Cardiac fibroblast (primary cell): ENCODE results near the gene PTPRCAP.

Experiments
- DNase-seq, 2 donors: peaks; one replicate each; pipeline versions ENCODE4 v3.0.0 to v3.0.0-alpha.2; 2010; ENCODE audit warnings: low read depth in 2 of 2
- H3K4me3 ChIP-seq, 2 donors: replicated peaks in 1 of 2; 1 replicate in 1 of 2; 2 replicates in 1 of 2; pipeline ENCODE4 v1.5.1; 2011; ENCODE audit warnings: low read depth in 2 of 2, low read length in 2 of 2, mild to moderate bottlenecking in 2 of 2, moderate library complexity in 1 of 2
- TF ChIP-seq, protein P1 (sequence below): IDR thresholded peaks from one replicate; pipeline ENCODE4 v1.5.1; 2011; ENCODE audit warnings: low read depth, mild to moderate bottlenecking, low read length, inconsistent platforms

PTPRCAP gene

DNA sequence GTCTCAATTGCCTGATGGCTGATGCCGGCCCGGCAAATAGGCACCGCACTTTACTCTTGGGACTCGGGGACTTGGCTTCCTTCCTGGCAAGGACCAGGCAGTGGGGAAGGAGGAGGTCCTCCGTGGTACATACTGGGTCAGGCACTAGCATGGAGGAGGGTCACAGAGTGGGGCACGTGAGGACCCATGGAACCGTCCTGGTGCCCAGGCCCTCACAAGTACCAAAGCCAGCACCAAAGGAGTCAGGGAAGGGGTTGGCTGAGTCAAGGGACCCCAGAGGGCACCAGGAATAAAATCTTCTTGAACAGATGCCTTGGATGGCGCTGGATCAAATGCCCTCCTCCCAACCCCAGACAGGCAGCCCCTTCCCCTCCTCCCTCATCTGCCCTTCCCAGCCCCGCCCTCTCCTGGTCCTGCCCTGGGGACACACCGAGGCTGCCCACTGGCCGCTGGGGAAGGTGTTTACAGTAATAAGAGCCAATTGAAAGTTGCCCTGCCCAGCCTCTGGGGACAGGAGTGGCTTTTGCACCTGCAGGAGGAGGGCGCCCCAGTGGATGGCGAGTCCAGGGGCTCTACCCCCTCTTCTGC, 27.6 kb downstream of the PTPRCAP start:
- no peak for DNase-seq
- TF ChIP-seq, protein P1, sequence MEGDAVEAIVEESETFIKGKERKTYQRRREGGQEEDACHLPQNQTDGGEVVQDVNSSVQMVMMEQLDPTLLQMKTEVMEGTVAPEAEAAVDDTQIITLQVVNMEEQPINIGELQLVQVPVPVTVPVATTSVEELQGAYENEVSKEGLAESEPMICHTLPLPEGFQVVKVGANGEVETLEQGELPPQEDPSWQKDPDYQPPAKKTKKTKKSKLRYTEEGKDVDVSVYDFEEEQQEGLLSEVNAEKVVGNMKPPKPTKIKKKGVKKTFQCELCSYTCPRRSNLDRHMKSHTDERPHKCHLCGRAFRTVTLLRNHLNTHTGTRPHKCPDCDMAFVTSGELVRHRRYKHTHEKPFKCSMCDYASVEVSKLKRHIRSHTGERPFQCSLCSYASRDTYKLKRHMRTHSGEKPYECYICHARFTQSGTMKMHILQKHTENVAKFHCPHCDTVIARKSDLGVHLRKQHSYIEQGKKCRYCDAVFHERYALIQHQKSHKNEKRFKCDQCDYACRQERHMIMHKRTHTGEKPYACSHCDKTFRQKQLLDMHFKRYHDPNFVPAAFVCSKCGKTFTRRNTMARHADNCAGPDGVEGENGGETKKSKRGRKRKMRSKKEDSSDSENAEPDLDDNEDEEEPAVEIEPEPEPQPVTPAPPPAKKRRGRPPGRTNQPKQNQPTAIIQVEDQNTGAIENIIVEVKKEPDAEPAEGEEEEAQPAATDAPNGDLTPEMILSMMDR = no peak
- H3K4me3 ChIP-seq = no peak overlapping the region

DNA sequence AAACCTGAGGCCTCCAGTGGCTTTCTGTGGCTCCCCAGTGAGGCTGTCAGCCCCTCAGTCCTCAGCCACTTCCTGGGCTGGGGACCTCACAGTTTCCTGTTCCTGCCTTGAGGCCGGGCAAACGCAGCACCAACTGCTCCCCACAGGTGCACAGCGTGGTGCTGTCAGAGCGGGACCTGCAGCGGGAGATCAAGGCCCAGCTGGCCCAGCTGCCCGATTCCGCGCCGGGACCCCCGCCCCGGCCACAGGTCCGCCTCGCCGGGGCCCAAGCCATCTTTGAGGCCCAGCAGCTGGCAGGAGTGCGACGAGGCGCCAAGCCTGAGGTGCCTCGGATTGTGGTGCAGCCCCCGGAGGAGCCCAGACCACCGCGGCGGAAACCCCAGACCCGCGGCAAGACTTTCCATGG, 28.2 kb downstream of the PTPRCAP start:
- DNase-seq = no peak
- no peak overlapping the region for H3K4me3 ChIP-seq
- TF ChIP-seq, protein P1 = no peak

DNA sequence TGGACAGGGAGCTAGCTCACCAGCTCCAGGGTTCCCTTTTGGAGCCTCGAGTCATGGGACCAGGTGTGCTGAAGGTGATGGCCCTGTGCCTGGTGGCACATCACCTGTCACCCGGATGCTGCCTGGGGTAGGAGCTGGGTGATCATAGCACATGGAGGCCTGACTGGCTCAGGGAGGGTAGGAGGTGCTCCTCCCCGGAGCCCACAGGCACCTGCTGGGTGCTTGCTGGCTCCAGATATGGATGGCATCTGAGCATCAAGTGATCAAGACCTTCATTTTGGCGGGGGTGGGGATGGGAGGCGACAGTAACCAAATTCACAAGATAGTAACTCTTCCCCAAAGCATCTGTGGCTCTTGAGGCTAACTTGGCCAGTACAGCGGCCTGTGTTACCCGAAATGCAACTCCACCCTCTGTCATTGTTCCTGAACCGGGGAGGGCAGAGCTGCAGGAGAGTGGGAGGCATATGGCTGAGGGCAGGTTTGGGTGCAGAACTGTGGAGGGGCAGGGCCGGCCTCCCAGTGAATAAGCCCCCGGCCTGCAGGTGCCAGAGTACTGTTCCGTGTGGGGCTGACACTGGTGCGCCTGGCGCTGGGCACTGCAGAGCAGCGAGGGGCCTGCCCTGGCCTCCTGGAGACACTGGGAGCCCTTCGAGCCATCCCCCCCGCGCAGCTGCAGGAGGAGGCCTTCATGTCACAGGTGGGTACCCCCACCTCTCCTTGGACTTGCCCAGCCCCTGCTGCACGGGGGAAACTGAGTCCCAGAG, 28.9 kb downstream of the PTPRCAP start:
- no peak for DNase-seq
- TF ChIP-seq, protein P1 = no peak
- H3K4me3 ChIP-seq = no peak overlapping the region

DNA sequence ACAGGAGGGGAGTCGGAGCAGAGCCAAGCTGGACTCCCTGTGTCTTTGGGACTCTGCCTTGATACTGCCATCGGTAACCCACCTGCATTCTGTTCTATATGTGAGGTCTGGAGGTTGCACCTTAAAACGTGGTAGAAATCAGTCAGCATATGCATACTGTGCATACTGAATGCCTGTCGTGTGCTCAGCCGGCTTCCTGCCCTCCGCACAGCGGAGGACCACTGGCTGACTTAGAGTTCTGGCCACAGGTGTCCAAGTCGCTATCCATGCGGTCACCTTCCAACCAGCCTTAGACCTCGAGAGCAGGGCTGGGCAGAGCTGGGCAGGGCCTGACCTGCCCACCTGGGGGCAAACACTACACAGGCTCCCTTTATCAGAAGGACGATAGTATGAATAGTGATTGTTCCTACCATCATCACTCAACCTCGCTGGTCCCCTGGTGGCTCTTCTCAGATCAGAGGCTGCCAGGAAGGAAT, 29.8 kb downstream of the PTPRCAP start:
- no peak for DNase-seq
- TF ChIP-seq, protein P1 = no peak
- H3K4me3 ChIP-seq = no peak overlapping the region

DNA sequence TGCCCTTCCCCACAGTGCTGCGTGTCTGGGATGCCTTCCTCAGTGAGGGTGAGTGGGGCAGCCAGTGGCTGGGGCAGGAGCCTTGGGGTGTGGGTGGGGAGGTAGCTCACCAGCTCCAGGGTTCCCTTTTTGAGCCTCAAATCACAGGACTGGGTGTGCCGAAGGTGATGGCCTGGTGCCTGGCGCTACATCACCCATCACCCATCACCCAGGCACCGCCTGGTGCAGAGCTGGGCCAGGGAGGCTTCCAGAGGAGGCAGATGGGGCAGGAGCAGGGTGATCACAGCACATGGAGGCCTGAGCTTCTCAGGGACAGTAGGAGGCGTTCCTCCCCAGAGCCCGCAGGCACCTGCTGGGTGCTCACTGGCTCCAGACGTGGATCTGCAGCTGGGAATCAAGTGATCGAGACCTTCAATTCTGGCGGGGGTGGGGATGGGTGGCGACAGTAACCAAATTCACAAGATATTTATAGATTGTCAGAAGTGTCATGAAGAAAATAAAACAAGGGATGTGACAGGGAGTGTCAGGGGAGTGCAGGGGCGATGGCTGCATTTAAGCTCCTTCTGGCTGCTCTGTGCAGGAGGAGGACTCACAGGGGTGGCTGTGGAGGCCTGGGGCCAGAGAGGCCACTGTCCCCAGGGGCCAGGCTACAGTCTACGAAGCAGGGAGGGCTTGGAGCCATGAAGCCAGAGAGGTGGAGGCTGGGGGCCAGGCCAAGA, 30.4 kb downstream of the PTPRCAP start:
- H3K4me3 ChIP-seq = no peak overlapping the region
- TF ChIP-seq, protein P1 = no peak
- no peak for DNase-seq

DNA sequence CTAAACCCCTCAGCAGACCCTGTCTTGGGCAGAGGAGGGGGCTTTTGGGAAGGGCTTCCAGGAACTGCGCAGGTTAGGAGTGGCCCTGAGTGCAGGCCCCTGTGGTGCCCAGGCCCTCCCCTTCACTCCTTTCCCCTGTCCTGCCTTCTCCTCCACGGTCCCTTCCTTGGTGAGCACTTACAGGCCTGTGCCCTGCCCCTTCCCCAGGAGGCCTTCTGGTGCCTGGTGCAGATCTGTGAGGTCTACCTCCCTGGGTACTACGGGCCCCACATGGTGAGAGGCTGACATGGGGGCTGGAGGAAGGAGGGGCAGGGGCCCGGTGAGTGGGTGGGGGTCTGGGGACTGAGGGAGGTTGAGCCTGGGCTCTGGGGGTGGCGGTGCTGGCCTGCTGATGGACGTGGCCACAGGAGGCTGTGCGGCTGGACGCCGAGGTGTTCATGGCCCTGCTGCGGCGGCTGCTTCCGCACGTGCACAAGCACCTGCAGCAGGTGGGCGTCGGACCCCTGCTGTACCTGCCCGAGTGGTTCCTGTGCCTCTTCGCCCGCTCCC, 31.0 kb downstream of the PTPRCAP start:
- DNase-seq = no peak
- TF ChIP-seq, protein P1 = no peak
- no peak overlapping the region for H3K4me3 ChIP-seq
